Heart right ventricle (tissue), 16 donors: ENCODE data around the gene TTLL10. TPM values are rescaled to one million over a fixed set of nuclear protein-coding genes. Genes with fewer than 3 reads are reported as not detected.

ENCODE experiments used
- ATAC-seq, 8 donors: fragments of 200-7000 bp; cut with Tn5 transposase; one replicate each; pipeline ENCODE4 v1.9.1; 2020; ENCODE audit warnings: mild to moderate bottlenecking in 8 of 8, moderate library complexity in 8 of 8, moderate number of reproducible peaks in 1 of 8
- DNase-seq, 2 donors: peaks; one replicate each; pipeline ENCODE4 v3.0.0-alpha.2; 2020
- H3K27ac ChIP-seq, 10 donors: fragments of 200-600 bp; sonication (generic) in 2 of 10; one replicate each; pipeline versions ENCODE4 v1.5.0 to v1.8.0; 2020 to 2022; ENCODE audit warnings: mild to moderate bottlenecking in 3 of 10
- H3K27me3 ChIP-seq, 7 donors: fragments of 200-600 bp; one replicate each; pipeline ENCODE4 v1.8.0; 2021 to 2022; ENCODE audit warnings: mild to moderate bottlenecking in 2 of 7
- H3K36me3 ChIP-seq, 9 donors: fragments of 200-600 bp; sonication (generic) in 1 of 9; one replicate each; pipeline versions ENCODE4 v1.5.0 to v1.8.0; 2020 to 2022; ENCODE audit warnings: mild to moderate bottlenecking in 2 of 9
- H3K4me1 ChIP-seq, 9 donors: fragments of 200-600 bp; sonication (generic) in 1 of 9; one replicate each; pipeline versions ENCODE4 v1.5.0 to v1.8.0; 2020 to 2022; ENCODE audit warnings: mild to moderate bottlenecking in 4 of 9
- H3K4me3 ChIP-seq, 10 donors: fragments of 200-600 bp; sonication (generic) in 2 of 10; one replicate each; pipeline versions ENCODE4 v1.5.0 to v1.8.0; 2020 to 2022; ENCODE audit warnings: mild to moderate bottlenecking in 7 of 10, moderate library complexity in 2 of 10
- H3K9me3 ChIP-seq, 11 donors: fragments of 200-600 bp in 10 of 11; sonication (generic) in 2 of 11; one replicate each; pipeline versions ENCODE4 v1.5.0 to v1.8.0; 2013 to 2022; ENCODE audit warnings: mild to moderate bottlenecking in 2 of 11, control low read depth in 1 of 11, moderate library complexity in 1 of 11
- WGBS, 2 donors: extraction: QIAGEN DNeasy Blood & Tissue Kit; methylation state at CpG; one replicate each; pipeline ENCODE4 v1.1.7; 2013; ENCODE audit warnings: inconsistent platforms in 1 of 2; 5-methylcytosine and 5-hydroxymethylcytosine counted together
- intact Hi-C, 10 donors: fragments of 100-400 bp; cut with DNase I; formaldehyde crosslinking; loops; one replicate each; pipeline versions ENCODE4 v1.11.1 to v1.14.2; 2022
- polyA plus RNA-seq, 2 donors: library from polyadenylated mRNA; stranded (reverse); fragments of 200-250 nt; gene quantifications; one replicate each; pipeline ENCODE4 v1.2.3, GENCODE V29; 2013
- total RNA-seq, 10 donors: library from RNA; stranded (reverse); fragmentation: NEBNext Ultra II Directional in 3 of 10; extraction: Animal tissue kit (Norgen Biotek cat#: 25700) in 3 of 10; gene quantifications; one replicate each; pipeline versions ENCODE4 v1.2.1 to v1.2.4, GENCODE V29; 2021 to 2023
- TF ChIP-seq, protein P1 (sequence below), 9 donors: fragments of 200-600 bp; sonication (generic) in 2 of 9; IDR thresholded peaks; one replicate each; pipeline versions ENCODE4 v1.5.0 to v1.8.0; 2021 to 2022; ENCODE audit warnings: antibody characterized with exemption in 9 of 9, mild to moderate bottlenecking in 5 of 9, moderate library complexity in 1 of 9
- donor health status: Arrhythmogenic right ventricular cardiomyopathy.
- donor health status: ischemic (EF 13 %, LVEDD 7.1; RV severe dilation, severe dysfunction).
- donor health status: healthy with polysubstance abuse.
- donor health status: DM: no; HTN: yes; CAD: no.
- donor health status: DM: no; HTN: no; CAD: no.
- donor health status: ischemic (EF 25% LVEDD 6.9; RV normal size, moderate dysfunction).
- donor health status: ischemic (EF 25% LVEDD 5.7; RV mildly dilated, moderate dysfunction).
- donor health status: healthy.
- donor health status: DM: yes; HTN: yes; CAD: no.
- donor health status: Ischemic cardiomyopathy.
- donor health status: ischemic (EF 35%, LVEDD 5.7; RV mildly dilated, moderate dysfunction).
- donor health status: nonischemic (EF 11% LVEDD 7.7; RV severe dilation, severe dysfunction).
- donor health status: DM: yes; HTN: yes; CAD: no.
- donor health status: PGD.
- donor health status: ischemic (EF 29% LVEDD 5.4; RV normal size, mild dysfunction).
- donor health status: nonischemic (EF 23%, LVEDD 6.1; RV moderate dilation, normal function).

Gene TTLL10
- total and polyA plus RNA-seq, 12 donors = 0.09 to 0.53 (median 0.26) TPM; not detected in 3

GRCh38 chr1:1161683-1162079 is 12.0 kb upstream of the TTLL10 start:
- H3K36me3 ChIP-seq = no peaks in the 10 kb centered on the region
- TF ChIP-seq, protein P1, sequence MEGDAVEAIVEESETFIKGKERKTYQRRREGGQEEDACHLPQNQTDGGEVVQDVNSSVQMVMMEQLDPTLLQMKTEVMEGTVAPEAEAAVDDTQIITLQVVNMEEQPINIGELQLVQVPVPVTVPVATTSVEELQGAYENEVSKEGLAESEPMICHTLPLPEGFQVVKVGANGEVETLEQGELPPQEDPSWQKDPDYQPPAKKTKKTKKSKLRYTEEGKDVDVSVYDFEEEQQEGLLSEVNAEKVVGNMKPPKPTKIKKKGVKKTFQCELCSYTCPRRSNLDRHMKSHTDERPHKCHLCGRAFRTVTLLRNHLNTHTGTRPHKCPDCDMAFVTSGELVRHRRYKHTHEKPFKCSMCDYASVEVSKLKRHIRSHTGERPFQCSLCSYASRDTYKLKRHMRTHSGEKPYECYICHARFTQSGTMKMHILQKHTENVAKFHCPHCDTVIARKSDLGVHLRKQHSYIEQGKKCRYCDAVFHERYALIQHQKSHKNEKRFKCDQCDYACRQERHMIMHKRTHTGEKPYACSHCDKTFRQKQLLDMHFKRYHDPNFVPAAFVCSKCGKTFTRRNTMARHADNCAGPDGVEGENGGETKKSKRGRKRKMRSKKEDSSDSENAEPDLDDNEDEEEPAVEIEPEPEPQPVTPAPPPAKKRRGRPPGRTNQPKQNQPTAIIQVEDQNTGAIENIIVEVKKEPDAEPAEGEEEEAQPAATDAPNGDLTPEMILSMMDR (IDR thresholded peaks at IDR 0.05) = no peak
- no peak for DNase-seq
- H3K4me1 ChIP-seq = peaks cover 0 to 21% (median 13%) of the 10 kb centered on the region in 9 donors
- 57 to 58% methylated on average over 17 of the region's 17 CpGs for WGBS, 2 donors
- H3K9me3 ChIP-seq = no peaks in the 10 kb centered on the region
- no peak for ATAC-seq
- H3K27me3 ChIP-seq = peaks cover 0 to 56% (median 49%) of the 10 kb centered on the region in 7 donors
- H3K27ac ChIP-seq = no peak overlapping the region
- H3K4me3 ChIP-seq = no peak overlapping the region
- intact Hi-C loops = no loop called here

- Histone ChIP-seq H3K36me3 (no peaks in the 10 kb centered on the region), H3K4me1 (peaks cover 0 to 17% (median 9%) of the 10 kb centered on the region in 9 donors), H3K4me3 (no peak overlapping the region), H3K9me3 (no peaks in the 10 kb centered on the region), H3K27ac (no peak overlapping the region), H3K27me3 (peaks cover 0 to 68% (median 60%) of the 10 kb centered on the region in 7 donors)
- intact Hi-C loops = no loop called here
- no peak for ATAC-seq
- no peak for DNase-seq
- TF ChIP-seq, protein P1 (IDR thresholded peaks at IDR 0.05) = no peak
- 64 to 71% methylated on average over 58 to 73 of the region's 73 CpGs for WGBS, 2 donors
These were observed 10.8 kb upstream of the TTLL10 start for GRCh38 chr1:1162597-1163537.

DNA sequence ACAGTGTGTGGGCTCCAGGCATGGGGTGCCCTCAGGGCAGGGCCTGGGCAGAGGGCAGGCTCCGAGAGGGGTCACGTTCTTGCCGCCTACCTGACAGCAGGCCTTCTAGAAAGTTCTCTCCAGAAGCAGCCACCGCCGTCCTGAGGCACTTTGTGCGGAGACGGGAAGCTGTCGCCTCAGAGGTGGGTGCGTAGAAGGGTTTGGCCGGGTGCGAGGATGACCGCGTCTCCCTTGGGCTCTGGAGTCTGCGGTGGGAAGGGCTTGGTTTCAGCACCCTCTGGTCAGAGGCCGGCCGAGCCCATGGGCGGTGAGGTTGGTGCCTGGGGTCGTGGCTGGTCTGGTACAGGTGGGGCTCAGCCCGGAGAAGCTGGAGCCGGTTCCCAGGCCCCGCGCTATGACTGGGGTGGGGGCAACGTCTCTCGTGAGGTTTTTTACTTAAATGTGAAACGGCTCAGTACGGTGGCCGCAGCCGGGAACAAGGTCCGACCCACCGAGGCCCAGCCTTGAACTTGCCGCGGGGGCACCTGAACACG is 10.1 kb upstream of the TTLL10 start:
- intact Hi-C loops = no loop called here
- Histone ChIP-seq H3K27ac (no peak overlapping the region), H3K9me3 (no peaks in the 10 kb centered on the region), H3K36me3 (no peaks in the 10 kb centered on the region), H3K4me1 (peaks cover 0 to 10% (median 3%) of the 10 kb centered on the region in 9 donors), H3K27me3 (peaks cover 0 to 75% (median 67%) of the 10 kb centered on the region in 7 donors), H3K4me3 (no peak overlapping the region)
- ATAC-seq (no peak), DNase-seq (no peak)
- TF ChIP-seq, protein P1 (IDR thresholded peaks at IDR 0.05) = no peak
- 89 to 91% methylated on average over 32 to 33 of the region's 33 CpGs for WGBS, 2 donors

DNA sequence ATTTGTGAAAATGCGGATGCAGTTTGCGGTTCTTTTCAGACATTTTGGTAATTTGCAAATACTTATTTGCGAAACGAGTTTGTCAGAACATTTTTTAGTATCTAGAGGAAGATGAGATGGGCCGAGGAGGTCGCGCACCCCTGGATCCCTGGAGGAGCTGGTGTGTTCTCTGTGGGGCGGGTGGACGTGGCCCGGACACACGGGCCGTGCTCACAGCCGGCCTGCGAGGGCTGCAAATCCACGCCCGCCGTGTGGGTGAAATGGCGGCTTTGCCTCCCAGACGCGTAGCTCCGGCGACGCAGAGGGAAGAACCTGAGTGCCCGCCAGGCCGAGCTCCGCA is 9.3 kb upstream of the TTLL10 start:
- TF ChIP-seq, protein P1 (IDR thresholded peaks at IDR 0.05) = no peak
- DNase-seq (no peak), ATAC-seq (no peak)
- WGBS, 2 donors = 55 to 64% methylated on average over 26 of the region's 26 CpGs
- H3K4me1 ChIP-seq = peaks cover 0 to 6% (median 0%) of the 10 kb centered on the region in 9 donors
- no peaks in the 10 kb centered on the region for H3K36me3 ChIP-seq
- no peaks in the 10 kb centered on the region for H3K9me3 ChIP-seq
- peaks cover 0 to 82% (median 74%) of the 10 kb centered on the region in 7 donors for H3K27me3 ChIP-seq
- intact Hi-C loops = no loop called here
- H3K27ac ChIP-seq = no peak overlapping the region
- H3K4me3 ChIP-seq = no peak overlapping the region
